Measurements from ENCODE around the gene CA5B.

CA5B gene

GRCh38 chrX:15834053-15834452 lies 96.0 kb downstream of the CA5B start:
- Histone ChIP-seq H3K4me3 (ENCODE audit: low read depth in 1 of 2, low read length in 2 of 2) (no peak overlapping the region), H3K4me1 (ENCODE audit: control insufficient read depth in 1 of 2, insufficient read depth in 2 of 2, low read length in 2 of 2) (no peaks in the 10 kb centered on the region), H3K27ac (ENCODE audit: low read depth, low read length) (no peak overlapping the region), H3K9ac (ENCODE audit: low read depth in 1 of 2, low read length in 2 of 2) (no peak overlapping the region), H3K9me3 (ENCODE audit: control insufficient read depth in 1 of 2, low read length in 2 of 2) (no peaks in the 10 kb centered on the region), H3K36me3 (ENCODE audit: control insufficient read depth in 1 of 2, insufficient read depth in 2 of 2, low read length in 2 of 2) (no peaks in the 10 kb centered on the region), H3K27me3 (ENCODE audit: control insufficient read depth in 1 of 2, insufficient read depth in 2 of 2, low read length in 2 of 2) (no peaks in the 10 kb centered on the region)

DNA sequence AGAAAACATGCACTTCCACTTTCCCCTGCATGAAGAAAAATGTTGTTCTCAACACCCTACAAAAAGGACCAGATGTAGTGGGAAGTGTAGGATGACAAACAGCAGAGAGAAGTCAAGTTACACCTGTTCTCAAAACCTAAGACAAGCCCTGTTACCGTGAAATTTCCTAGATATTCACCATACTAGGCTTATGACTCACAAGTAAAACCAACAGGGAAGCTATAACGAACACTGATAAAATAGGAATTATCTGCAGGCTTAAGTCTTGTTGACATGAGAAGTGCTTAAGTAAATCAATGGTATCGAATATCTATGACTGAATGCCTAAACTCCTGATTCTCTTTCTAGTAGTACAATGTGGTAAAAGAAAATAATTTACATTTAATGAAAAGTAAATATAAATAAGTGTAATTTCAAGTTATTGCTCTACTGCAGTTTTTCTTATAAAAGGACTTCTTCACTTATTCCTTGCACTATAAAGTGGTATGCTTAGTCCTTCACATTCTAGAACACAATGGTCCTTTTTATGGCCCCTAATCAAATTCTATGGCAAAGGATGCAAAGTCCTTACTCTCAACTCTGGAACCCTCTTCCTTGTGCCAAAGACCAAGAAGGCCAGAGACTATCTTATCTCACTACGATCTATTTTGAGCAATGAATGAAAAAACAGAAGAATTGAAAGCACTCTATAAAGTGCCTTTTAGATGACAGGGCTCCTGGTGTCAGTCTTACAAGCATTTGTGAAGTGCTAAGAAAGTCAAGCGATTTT lies 96.9 kb downstream of the CA5B start:
- no peak overlapping the region for H3K27ac ChIP-seq (ENCODE audit: low read depth, low read length)

More for the DNA sequence above, 96.9 kb downstream of the CA5B start:
- Histone ChIP-seq H3K9me3 (ENCODE audit: control insufficient read depth in 1 of 2, low read length in 2 of 2) (no peaks in the 10 kb centered on the region), H3K4me3 (ENCODE audit: low read depth in 1 of 2, low read length in 2 of 2) (no peak overlapping the region), H3K4me1 (ENCODE audit: control insufficient read depth in 1 of 2, insufficient read depth in 2 of 2, low read length in 2 of 2) (no peaks in the 10 kb centered on the region), H3K36me3 (ENCODE audit: control insufficient read depth in 1 of 2, insufficient read depth in 2 of 2, low read length in 2 of 2) (no peaks in the 10 kb centered on the region), H3K27me3 (ENCODE audit: control insufficient read depth in 1 of 2, insufficient read depth in 2 of 2, low read length in 2 of 2) (no peaks in the 10 kb centered on the region), H3K9ac (ENCODE audit: low read depth in 1 of 2, low read length in 2 of 2) (no peak overlapping the region)
